ENCODE results near the gene AGMAT. TPM values are rescaled to one million over a fixed set of nuclear protein-coding genes. Genes with fewer than 3 reads are reported as not detected.

AGMAT gene
- total and polyA plus RNA-seq, 2 donors (not counting 1 experiment from before 2014, with no cell fraction given), result 3.5 to 3.7 TPM

- no peaks in the 10 kb centered on the region for H3K36me3 ChIP-seq (replicated peaks in 1 of 2; ENCODE audit: control extremely low read depth in 1 of 2, control insufficient read depth in 1 of 2, extremely low read depth in 1 of 2, insufficient read depth in 2 of 2, low read length in 1 of 2)
- no peak for ATAC-seq (ENCODE audit: low read depth)
- intact Hi-C loops (cut with micrococcal nuclease), result loop anchor here (1.0 to 10.0 kb wide), 6 partner anchors 45 to 1119 kb away; partner anchors contain the start of genes CPLANE2, DDI2 and NECAP2
- ChIA-PET CTCF (interaction anchor here (1.9 kb wide), 1 partner anchor 215 kb away, joined by 7 read pairs; no protein-coding TSS in a partner anchor), POLR2A (interaction anchor here (0.7 to 0.8 kb wide), 2 partner anchors 93 to 861 kb away, joined by 3 read pairs; no protein-coding TSS in a partner anchor)
- 0% methylated on average over 2 of the region's 9 CpGs for WGBS (ENCODE audit: insufficient coverage)
- H4K20me1 ChIP-seq (ENCODE audit: control insufficient read depth, insufficient read depth, low read length, poor library complexity, severe bottlenecking), result peaks cover 6% of the 10 kb centered on the region
- H3K27me3 Mint-ChIP-seq, result no peaks in the 10 kb centered on the region
- H3K27ac Mint-ChIP-seq, result peak overlapping the region; percentile 99
- TF ChIP-seq EZH2 (IDR thresholded peaks at IDR 0.05; ENCODE audit: borderline replicate concordance, insufficient read depth, low read depth, low read length, poor library complexity, severe bottlenecking) (no peak), CTCF (IDR thresholded peaks at IDR 0.05) (no peak)
- H3K4me3 Mint-ChIP-seq, result peak overlapping the region; percentile 89
- peak overlapping the region; percentile 88 for H3K9ac ChIP-seq (ENCODE audit: low read length)
- no peak for DNase-seq
- peaks cover 60% of the 10 kb centered on the region for H3K4me1 Mint-ChIP-seq
- peak overlapping the region; percentile 80 to 95 (median 86) for H3K4me3 ChIP-seq (ENCODE audit: control extremely low read depth in 1 of 5, extremely low read depth in 1 of 5, insufficient read depth in 1 of 5, low read depth in 2 of 5, low read length in 4 of 5)
- H3K9me3 Mint-ChIP-seq (ENCODE audit: insufficient read depth), result no peaks in the 10 kb centered on the region
- peak overlapping the region; percentile 99 for H3K27ac ChIP-seq (ENCODE audit: low read length in 2 of 2)
- H3K27me3 ChIP-seq (replicated peaks in 1 of 4; ENCODE audit: control extremely low read depth in 1 of 4, control insufficient read depth in 3 of 4, insufficient read depth in 4 of 4, low read length in 3 of 4), result no peaks in the 10 kb centered on the region
- no peaks in the 10 kb centered on the region for H3K9me3 ChIP-seq (ENCODE audit: control extremely low read depth in 1 of 3, control insufficient read depth in 2 of 3, insufficient read depth in 1 of 3, low read length in 2 of 3)
- peak overlapping the region; percentile 91 for H3K4me2 ChIP-seq (replicated peaks; ENCODE audit: low read depth, low read length, poor library complexity, severe bottlenecking)
- peak overlapping the region; percentile 81 for H2AFZ ChIP-seq (ENCODE audit: insufficient read depth, low read depth, low read length, poor library complexity, severe bottlenecking)
- peaks cover 60% of the 10 kb centered on the region for H3K79me2 ChIP-seq (ENCODE audit: control insufficient read depth, insufficient read depth, low read length)
- peaks cover 28 to 34% of the 10 kb centered on the region in 2 donors for H3K4me1 ChIP-seq (ENCODE audit: control insufficient read depth in 2 of 2, insufficient read depth in 2 of 2, low read length in 2 of 2)
Observed at GRCh38 chr1:15526021-15526489, 58.8 kb downstream of the AGMAT start.

All from B cell (primary cell).